AG08396 (cell line): ENCODE results near the gene NPFFR1.
"Not testable (repeated sequence)": the region's sequence is repeated elsewhere in the genome, so short reads cannot be mapped to it uniquely, and the experiment has no call there.

Source experiments
- DNase-seq: peaks from one replicate; pipeline ENCODE4 v3.0.0; 2012; ENCODE audit warnings: low spot score, mixed read lengths

The NPFFR1 gene

DNA sequence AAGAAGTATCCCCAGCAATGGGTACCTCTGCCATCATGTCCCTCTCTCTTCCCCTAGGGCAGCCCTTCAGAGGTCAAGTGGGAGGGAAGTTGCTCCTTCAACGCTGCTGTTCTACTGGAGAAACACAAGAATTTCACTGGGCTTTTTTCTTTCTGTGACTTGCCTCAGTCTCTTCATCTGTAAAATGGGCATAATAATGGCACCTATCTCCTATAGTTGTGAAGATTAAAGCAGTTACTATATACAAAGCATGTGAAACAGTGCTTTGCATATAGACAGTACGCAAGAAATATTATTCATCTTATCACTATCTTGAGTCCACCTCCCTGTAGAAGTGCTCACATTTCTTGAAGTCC, 1.6 kb upstream of the NPFFR1 start:
- DNase-seq = no peak

DNA sequence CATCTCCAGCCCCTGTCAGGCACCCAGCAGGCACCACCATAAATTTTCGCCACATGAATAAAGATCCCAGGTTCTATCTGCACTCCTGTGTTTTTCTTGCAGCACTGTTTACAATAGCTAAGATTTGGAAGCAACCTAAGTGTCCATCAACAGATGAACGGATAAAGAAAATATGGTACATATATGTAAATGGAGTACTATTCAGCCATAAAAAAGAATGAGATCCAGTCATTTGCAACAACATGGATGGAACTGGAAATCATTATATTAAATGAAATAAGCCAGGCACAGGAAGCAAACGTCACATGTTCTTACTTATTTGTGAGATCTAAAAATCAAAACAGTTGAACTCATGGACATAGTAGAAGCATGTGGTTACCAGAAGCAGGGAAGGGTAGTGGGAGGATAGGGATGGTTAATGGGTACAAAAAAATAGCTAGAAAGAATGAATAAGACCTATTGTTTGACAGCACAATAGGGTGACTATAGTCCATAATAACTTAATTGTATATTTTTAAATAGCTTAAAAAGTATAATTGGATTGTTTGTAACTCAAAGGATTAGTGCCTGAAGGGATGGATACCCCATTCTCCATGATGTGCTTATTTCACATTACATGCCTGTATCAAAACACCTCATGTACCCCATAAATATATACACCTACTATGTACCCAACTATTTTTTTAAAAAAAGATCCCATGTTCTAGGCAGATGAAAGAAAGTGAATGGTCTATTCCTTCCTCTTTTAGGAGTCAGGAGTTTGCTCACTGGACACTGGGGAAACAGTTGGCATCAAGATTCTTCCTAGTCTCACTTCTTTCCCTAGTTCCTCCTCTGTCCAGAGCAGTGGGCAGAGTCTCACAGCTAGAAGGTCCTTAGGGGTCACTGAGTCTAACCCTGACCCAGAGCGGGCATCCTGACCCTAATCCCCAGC, 1.0 kb upstream of the NPFFR1 start:
- no peak for DNase-seq

DNA sequence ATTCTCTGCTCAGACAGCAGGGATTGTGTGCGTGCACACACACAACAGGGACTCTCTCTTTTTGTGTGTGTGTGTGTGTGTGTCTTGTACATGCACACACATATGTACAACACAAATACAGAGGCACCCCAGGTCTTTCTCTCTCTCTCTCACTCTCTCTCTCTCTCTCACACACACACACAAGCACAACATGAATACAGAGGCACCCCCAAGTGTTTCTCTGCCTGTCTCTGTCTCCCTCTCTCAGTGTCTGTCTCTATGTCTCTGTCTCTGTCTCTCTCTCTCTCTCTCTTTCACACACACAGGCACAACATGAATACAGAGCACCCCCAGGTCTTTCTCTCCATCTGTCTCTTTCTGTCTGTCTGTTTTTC, 746 bp downstream of the NPFFR1 start:
- no peak for DNase-seq

DNA sequence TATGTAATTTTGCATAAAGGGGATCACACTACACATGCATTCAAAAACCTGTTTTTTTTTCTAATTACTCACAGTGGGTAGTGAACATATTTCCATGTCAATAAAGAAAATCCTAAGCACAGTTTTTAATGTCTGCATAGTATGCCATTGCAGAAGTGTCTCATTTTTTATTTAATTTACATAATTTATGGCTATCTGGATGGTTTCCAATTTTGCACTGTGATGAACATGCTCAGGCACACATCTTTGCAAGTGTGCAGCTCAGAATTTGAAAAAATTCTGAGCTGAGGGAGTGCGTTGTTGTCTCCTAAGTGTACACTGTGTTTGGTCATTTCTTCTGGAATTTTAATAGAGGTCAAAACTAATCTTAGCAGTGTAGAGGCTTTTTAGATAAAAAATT, 2.2 kb downstream of the NPFFR1 start:
- no peak for DNase-seq

DNA sequence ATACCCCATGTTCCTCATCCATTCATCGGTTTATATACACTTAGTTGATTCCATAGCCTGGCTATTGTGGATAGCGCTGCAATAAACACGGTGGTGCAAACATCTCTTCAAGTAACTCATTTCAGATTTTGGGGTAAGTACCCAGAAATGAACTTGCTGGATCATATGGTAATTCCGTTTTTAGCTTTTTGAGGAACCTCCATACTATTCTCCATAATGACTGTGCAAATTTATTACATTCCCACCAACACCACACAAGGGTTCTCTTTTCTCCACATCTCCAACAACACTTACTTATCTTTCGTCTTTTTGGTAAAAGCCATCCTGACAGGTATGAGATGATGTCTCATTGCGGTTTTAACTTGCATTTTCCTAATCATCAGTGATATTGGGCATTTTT, 3.7 kb downstream of the NPFFR1 start:
- no peak for DNase-seq

DNA sequence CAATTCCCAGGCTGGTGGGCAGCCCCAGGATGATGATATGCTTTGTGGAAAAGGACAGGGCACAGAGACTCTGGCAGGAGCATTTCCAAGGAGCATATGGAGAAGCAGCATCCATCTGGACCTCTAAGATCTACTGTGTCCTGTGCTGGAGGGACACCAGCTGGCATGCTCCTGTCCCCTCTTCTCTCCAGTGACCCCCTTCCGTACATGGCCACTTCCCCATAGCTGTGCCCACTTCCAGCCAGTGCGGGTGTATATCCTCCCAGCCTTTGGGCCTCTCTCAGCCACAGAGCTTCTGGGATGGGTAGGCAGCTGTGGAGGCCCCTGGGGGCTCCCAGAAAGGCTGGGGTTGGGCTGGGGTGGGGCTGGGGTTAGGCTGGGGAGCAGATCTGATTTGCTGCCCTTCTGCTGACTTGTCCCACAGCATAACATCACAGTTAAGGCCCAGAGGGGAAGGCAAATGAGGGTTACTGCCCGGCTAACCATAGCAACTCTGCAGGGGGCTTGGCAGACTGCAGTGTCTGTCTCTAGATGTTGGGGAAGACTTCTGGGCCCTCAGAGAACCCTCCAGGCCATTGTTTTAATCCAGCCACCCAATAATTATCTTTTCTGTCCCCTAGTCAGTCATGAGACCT, 6.3 kb downstream of the NPFFR1 start:
- DNase-seq = no peak

DNA sequence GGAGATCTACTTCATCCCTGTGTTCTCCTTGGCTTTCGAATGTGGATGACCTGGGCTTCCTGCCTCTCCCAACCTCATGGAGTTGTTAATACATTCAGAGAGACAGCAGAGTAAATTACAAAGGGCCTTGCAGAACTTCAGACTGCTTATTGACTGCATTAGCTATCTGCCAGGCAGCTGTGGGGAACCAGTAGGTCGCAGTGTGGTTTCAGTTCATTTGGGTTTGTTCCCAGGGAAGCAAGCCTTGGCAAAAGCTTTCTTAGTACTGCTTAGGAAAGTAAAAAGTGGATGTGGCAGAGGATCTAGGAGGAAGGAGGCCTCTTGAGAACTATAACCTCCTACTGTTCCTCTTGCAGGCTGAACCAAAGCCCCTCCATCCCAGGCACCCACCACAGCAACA, 9.2 kb downstream of the NPFFR1 start:
- DNase-seq = peak; percentile 65

DNA sequence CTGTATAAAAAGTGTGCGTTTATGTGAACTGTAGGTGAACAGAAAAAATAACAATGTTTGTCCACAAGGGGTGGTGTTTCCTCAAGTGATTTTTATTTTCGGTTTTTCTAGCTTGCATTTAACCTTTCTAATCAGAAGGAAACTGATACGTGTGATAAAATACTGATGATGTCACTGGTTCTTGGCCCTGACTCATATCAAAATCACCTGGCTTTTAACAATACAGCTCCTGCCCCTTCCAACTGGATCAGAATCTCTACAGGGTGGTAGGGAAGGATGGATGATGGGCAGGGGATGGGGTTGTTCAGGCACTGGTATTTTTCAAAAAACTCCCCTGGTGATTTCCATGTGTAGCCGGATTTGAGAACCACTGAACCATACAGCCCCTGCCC, 10.9 kb downstream of the NPFFR1 start:
- DNase-seq = no peak

DNA sequence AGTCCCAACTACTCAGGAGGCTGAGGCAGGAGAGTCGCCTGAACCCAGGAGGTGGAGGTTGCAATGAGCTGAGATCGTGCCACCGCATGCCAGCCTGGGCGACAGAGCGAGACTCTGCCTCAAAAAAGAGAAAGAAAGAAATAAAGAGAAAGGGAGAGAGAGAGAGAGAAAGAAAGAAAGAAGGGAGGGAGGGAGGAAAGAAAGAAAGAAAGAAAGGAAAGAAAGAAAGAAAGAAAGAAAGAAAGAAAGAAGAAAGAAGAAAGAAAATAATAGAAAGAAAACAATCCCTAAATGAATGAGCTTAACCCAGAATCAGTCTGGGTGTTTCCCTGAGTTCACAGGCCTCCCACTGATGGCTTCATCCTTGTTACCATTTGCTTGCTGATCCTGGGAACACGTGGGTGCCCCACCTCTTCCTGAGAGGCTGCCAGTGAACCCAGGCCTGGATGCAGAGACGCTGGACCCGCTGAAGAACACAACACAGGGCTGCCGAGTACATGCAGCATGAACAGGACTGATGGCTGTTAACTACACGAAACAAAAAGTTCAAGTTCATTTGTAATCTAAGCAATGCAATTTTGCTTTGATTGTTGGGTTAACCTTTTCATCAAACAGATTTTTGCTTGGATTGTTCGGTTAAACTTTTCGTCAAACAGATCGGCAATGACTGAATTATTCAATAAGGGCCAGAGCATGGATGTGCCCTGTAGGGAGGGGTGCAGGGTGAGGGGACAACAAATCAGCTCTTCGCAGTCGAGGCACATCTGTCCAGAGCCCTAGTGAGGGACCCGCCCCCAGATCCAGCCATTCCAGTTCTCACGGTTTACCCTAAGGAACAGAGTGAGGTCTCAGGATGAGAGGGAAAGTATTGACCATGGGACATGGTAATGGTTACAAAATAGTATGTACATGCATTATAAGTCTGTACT, 11.5 kb downstream of the NPFFR1 start:
- no peak for DNase-seq

DNA sequence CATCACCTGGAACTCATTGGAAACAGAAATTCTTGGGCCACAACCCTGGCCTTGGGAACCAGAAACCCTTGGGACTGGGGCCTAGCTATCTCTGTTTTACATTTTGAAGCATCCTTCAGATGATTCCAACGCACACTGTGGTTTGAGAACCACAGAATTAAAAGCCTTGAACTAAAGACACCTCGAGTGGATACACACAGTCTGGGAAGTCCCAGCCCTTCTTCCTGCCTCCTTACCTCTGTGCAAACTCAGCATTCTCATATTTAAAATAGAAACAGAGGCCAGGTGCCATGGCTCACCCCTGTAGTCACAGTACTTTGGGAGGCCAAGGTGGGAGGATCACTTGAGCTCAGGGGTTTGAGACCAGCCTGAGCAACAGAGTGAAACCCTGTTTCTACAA, 12.9 kb downstream of the NPFFR1 start:
- DNase-seq = no peak

DNA sequence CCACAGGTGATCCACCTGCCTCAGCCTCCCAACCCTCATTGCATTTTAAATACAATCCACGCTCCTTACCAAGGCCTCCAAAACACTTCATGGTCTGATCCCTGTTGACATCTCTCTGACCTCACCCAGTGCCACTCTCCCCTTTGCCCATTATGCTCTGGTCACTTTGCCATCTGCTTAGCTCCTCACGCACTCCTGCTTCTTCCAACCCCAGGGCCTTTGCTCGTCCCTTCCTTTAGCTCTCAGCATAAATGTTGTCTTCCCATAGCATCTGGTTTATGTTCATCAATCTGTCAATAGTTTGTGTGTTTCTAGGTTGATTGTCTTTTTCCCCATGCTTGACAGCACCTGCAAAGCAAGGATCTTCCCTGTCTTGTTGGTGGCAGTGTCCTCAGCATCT, 14.1 kb downstream of the NPFFR1 start:
- DNase-seq = no peak

DNA sequence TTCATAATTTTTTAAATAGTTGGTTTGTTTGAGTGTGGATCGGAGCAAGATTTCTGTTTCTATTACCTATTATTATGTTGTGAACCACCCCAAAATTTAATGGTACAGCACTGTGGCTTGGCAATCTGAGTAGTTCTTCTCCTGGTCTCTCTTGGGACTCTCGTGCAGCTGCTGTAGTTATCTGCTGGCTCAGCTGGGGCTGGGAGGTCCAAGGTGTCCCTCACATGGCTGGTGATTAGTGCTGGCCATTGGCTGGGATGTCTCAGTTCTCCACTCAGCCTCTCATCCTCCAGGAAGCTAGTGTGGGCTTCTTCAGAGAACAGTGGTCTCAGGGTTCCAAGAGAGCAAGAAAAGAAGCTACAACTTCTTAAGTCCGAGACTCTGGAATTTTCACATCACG, 15.4 kb downstream of the NPFFR1 start:
- no peak for DNase-seq

DNA sequence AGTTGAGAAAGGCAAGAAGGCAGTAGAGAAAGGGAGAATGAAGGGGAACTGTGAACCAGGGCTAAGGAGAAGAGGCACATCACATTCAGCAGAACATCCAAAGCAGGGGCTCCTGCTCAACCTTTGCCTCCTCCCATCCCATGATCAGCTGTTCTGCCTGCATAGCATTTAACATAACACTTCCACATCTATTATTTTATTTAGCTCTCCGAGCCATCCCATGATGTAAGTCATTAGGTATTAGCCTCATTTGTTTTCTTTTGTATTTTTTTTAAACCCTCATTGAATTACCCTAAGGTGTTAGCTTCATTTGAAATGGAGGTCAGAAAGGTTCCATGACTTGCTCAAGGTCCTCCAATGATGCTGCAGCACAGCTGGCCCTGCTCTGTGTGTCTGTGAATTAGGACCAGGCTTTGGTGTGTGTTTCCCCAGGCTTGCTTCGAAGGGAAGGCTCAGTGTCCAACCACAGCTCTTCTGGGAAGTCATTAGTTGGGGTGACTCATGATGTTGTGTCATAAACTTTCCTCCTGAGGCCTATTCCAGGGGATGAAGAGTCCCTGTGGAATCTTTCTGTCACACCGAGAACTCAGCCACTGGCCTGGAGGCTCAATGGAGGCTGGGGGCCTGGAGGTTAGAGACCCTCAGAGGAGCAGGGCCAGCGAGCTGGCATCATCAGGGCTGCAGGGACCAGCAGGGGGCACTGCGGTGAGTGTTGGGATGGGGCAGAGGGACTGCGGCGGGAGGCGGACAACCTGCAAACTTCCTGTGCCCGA, 16.5 kb downstream of the NPFFR1 start:
- DNase-seq = peak; percentile 92

DNA sequence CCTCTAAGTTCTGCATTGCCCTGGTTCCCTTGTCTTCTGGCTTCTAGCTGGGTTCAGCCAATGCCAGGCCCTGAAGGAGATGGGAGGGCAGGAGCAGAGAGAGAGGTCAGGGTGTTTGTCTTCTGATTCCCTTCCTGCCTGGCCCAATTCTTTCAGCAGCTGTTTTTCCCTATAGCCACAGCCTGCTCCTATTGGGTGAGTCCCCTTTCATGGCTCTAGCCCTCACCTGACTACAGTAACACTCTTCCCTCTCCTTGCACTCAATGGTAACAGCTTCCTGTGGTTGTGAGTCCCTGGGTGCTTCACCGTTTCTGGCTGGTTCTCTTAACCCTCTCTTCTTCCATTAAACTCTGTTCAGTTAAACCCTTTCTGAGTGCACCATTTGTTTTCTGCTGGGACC, 17.1 kb downstream of the NPFFR1 start:
- DNase-seq = no peak

DNA sequence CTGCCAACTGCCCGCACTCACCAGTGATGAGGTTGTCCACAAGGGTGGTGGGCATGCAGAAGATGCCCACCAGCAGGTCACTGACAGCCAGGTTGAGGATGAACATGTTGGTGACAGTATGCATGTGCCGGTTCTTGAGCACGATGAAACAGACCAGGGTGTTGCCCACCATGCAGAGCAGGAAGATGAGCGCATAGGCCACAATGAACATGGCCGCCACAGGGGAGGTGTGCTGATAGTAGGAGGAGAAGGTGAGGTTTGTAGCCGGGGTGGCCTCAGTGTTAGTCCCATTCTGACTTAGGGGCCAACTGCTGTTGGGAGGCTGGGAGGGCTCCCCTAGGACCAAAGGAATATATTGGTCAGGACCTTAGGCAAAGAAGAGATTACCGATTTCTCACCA, 17.7 kb downstream of the NPFFR1 start:
- no peak for DNase-seq

DNA sequence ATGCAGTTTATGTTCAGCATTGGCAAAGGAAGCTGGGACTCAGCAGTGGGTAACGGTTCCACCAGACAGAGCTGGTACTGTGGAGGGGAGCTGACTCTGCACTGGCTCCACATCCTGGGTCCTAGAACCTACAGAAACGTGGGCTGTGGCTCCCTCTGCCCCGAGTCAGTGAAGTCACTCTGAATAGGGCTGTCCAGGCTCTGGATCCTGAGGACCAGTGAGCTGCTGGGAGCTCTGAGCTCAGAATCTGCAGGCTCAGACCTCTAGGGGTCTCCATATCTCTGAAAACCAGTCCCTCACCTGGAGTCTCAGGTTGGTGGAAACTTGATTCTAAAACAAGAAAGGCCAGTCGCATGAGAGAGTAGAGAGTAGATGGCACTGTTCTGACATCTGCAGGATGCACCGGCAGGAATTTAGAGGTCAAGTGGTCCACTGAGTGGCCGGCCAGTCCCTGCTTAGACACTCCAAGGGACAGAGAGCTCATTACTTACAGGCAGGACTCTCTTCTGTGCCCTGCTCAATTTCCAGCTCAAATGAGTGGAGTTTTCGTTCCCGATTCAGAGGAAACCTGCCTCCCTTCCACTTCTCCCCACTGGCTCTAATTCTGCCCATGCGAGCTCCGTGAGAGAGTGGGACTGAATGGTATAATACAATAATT, 18.6 kb downstream of the NPFFR1 start:
- no peak for DNase-seq

DNA sequence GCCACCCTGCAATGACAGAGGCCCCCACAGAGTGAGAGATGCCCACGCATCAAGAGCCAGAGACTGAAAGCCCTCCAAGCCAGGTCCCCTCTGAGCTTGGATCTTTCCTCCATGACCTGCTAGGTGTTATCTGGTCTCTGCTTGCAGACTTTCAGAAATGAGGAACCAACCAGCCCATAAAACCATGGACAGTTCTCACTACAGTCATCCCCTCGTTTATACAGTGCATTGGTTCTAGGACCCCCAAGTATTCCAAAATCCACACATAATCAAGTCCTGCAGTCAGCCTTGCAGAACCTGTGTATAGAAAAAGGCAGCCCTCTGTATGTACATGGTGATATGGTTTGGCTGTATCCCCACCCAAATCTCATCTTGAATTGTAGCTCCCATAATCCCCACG, 23.1 kb downstream of the NPFFR1 start:
- DNase-seq = no peak

DNA sequence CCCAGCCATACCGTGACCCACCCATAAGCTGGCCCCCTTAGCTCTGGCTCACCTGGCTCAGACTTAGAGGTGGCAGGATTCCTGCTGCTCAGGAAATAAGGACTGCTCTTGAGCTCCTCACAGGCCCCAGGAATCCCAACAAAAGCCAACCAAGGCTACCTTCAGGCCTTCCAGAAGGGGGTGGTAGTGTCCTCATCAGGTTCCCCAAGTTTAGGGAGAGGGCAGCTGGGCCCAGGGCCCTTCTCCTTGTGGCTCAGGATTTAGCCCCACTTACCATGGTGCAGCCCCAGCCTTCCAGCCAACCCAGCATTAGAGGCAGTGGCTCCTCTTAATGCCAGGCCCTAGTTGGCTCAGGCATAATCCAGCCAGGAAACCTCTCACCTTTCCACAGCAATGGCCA, 23.5 kb downstream of the NPFFR1 start:
- DNase-seq = no peak

DNA sequence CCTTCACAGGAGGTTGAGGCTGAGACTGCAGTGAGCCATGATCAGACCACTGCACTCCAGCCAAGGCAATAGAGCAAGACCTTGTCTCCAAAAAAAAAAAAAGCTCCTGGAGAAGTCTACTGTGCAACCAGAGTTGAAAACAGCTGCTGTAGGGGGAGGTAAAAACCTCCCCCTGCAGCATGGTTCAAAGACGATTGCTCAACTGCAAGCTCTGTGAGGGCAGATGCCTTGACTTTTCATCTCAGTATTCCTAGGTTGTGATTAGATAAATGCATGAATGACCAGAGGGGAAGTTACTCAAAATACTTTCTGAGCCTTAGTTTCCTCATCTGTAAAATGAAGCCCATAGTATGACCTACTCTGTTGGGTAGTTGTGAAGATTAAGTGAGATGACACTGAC, 25.6 kb downstream of the NPFFR1 start:
- DNase-seq = no peak

DNA sequence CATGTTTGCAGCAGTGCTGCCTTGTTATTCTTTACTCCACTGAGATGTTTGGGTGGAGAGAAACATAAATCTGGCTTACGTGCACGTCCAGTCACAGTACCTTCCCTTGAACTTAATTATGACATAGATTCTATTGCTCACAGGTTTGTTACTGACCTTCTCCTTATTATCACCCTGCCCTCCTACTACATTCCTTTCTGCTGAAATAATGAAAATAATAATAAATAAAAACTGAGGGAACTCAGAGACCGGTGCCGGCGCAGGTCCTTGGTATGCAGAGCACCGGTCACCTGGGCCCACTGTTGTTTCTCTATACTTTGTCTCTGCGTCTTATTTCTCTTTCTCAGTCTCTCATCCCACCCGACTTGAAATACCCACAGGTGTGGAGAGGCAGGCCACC, 26.0 kb downstream of the NPFFR1 start:
- DNase-seq = not testable (repeated sequence)

DNA sequence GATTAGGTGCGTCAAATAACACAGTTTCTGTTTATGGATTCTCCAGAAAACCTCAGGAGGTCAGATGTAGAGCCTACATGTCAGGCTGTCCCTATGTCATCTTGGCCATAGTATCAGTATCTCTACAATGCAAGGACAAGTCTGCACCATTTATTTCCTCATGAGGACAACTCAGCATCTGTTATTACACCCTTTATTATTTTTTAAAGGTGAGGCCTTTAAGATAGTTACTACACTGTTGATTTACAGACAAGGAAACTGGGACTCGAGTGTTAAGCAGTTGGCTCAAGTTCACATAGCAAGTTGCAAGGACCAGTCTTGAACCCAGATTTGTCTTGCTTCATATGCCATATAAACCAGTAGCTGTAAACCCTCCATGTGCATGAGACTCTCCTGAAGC, 27.3 kb downstream of the NPFFR1 start:
- DNase-seq = no peak
